Measurements from ENCODE around the gene SLU7. TPM values are rescaled to one million over a fixed set of nuclear protein-coding genes. Genes with fewer than 3 reads are reported as not detected.

SLU7 gene
- polyA plus RNA-seq, 1 of the 3 experiments (the other 2 are of a cell fraction) = 22.3 TPM

GRCh38 chr5:160390787-160391696 is 27.8 kb downstream of the SLU7 start:
- peaks cover 12% of the 10 kb centered on the region; the same call in 1 of the 2 replicates for H3K9me3 ChIP-seq
- no peak overlapping the region for H3K4me3 ChIP-seq (ENCODE audit: low read depth in 2 of 2, low read length in 1 of 2)
- H2AFZ ChIP-seq (ENCODE audit: low read depth) = no peak overlapping the region
- H4K20me1 ChIP-seq (ENCODE audit: insufficient read depth) = no peaks in the 10 kb centered on the region
- H3K79me2 ChIP-seq (ENCODE audit: insufficient read depth) = peaks cover 48% of the 10 kb centered on the region
- H3K9ac ChIP-seq = no peak overlapping the region
- ChIA-PET POLR2A (interaction anchor here (0.7 kb wide), 1 partner anchor 473 kb away, joined by 3 read pairs; no protein-coding TSS in a partner anchor), CTCF (interaction anchor here (0.6 to 10.0 kb wide), 56 partner anchors 9 to 949 kb away, joined by 3 to 99 read pairs (median 4); partner anchors contain the start of genes C1QTNF2, FAM200C, SLU7 and TTC1)
- TF ChIP-seq RAD21 (IDR thresholded peaks at IDR 0.05; ENCODE audit: low read length) (peak; percentile 77), CTCF (IDR thresholded peaks at IDR 0.05) (peak; percentile 76), ZBTB33 (IDR thresholded peaks at IDR 0.05; ENCODE audit: borderline replicate concordance, low read depth) (no peak), SMC3 (IDR thresholded peaks at IDR 0.05; ENCODE audit: low read depth, low read length) (peak; percentile 43), EZH2phosphoT487 (IDR thresholded peaks at IDR 0.05; ENCODE audit: borderline replicate concordance, low read depth) (no peak)
- H3K4me2 ChIP-seq = no peak overlapping the region
- H3K27ac ChIP-seq (ENCODE audit: low read depth in 2 of 2, low read length in 1 of 2) = no peak overlapping the region
- H3K9me2 ChIP-seq = no peaks in the 10 kb centered on the region
- no peaks in the 10 kb centered on the region for H3K27me3 ChIP-seq (ENCODE audit: insufficient read depth)
- peaks cover 8 to 23% of the 10 kb centered on the region in 2 experiments for H3K36me3 ChIP-seq (replicated peaks in 1 of 2; ENCODE audit: control insufficient read depth in 1 of 2, insufficient read depth in 2 of 2, low read length in 1 of 2)
- H3F3A ChIP-seq (replicated peaks; ENCODE audit: insufficient read depth) = peaks cover 18% of the 10 kb centered on the region
- no peak for DNase-seq
- peaks cover 0 to 3% of the 10 kb centered on the region in 2 experiments; a peak in 2 of 4 replicates for H3K4me1 ChIP-seq (ENCODE audit: control insufficient read depth in 1 of 2, insufficient read depth in 2 of 2, low read depth in 1 of 2, low read length in 1 of 2)
- WGBS (ENCODE audit: low lambda C conversion rate) = 77% methylated on average over 8 of the region's 8 CpGs

GRCh38 chr5:160387445-160387844 is 31.4 kb downstream of the SLU7 start:
- peaks cover 12% of the 10 kb centered on the region; the same call in 1 of the 2 replicates for H3K9me3 ChIP-seq
- peaks cover 0 to 23% of the 10 kb centered on the region in 2 experiments for H3K36me3 ChIP-seq (replicated peaks in 1 of 2; ENCODE audit: control insufficient read depth in 1 of 2, insufficient read depth in 2 of 2, low read length in 1 of 2)
- H3K9me2 ChIP-seq = no peaks in the 10 kb centered on the region
- CTCF ChIA-PET = interaction anchor here (0.9 to 1.6 kb wide), 2 partner anchors 42 to 366 kb away, joined by 3 to 6 read pairs; no protein-coding TSS in a partner anchor
- peaks cover 10% of the 10 kb centered on the region for H3F3A ChIP-seq (replicated peaks; ENCODE audit: insufficient read depth)
- peaks cover 20% of the 10 kb centered on the region; the same call in 1 of the 2 replicates for H3K79me2 ChIP-seq (ENCODE audit: insufficient read depth)
- H2AFZ ChIP-seq (ENCODE audit: low read depth) = no peak overlapping the region
- H4K20me1 ChIP-seq (ENCODE audit: insufficient read depth) = no peaks in the 10 kb centered on the region
- H3K4me1 ChIP-seq (ENCODE audit: control insufficient read depth in 1 of 2, insufficient read depth in 2 of 2, low read depth in 1 of 2, low read length in 1 of 2) = no peaks in the 10 kb centered on the region
- H3K27me3 ChIP-seq (ENCODE audit: insufficient read depth) = no peaks in the 10 kb centered on the region
- H3K4me2 ChIP-seq = no peak overlapping the region
- 84% methylated on average over 1 of the region's 1 CpG for WGBS (ENCODE audit: low lambda C conversion rate)
- POLR2A ChIA-PET = interaction anchor here (0.8 kb wide), 1 partner anchor 9 kb away, joined by 3 read pairs; no protein-coding TSS in a partner anchor
- TF ChIP-seq REST (IDR thresholded peaks at IDR 0.05; ENCODE audit: low read depth, low read length) (no peak), TEAD4 (IDR thresholded peaks at IDR 0.05; ENCODE audit: borderline replicate concordance, insufficient read depth) (no peak), FOXM1 (IDR thresholded peaks at IDR 0.05; ENCODE audit: low read depth) (no peak), POLR2AphosphoS5 (IDR thresholded peaks at IDR 0.05; ENCODE audit: low read depth, low read length) (no peak)
- no peak overlapping the region for H3K9ac ChIP-seq
- H3K4me3 ChIP-seq (ENCODE audit: low read depth in 2 of 2, low read length in 1 of 2) = no peak overlapping the region
- DNase-seq = no peak
- H3K27ac ChIP-seq (ENCODE audit: low read depth in 2 of 2, low read length in 1 of 2) = no peak overlapping the region
